K562 (cell line): Measurements from ENCODE around the gene SGMS1. TPM values are rescaled to one million over a fixed set of nuclear protein-coding genes. Genes with fewer than 3 reads are reported as not detected.

Experiments used
- DDX20 ChIP-seq: fragments of 450-650 bp; IDR thresholded peaks from 2 replicates; pipeline ENCODE4 v1.6.1; 2016; ENCODE audit warnings: missing genetic modification characterization, low read depth, mild to moderate bottlenecking, missing compliant biosample characterization, moderate library complexity
- KDM5B ChIP-seq: fragments of 200-600 bp; sonication (generic); IDR thresholded peaks from 2 replicates; pipeline ENCODE4 v1.6.1; 2012; ENCODE audit warnings: low read depth, mild to moderate bottlenecking, moderate library complexity, low read length, control low read depth, inconsistent platforms; ENCODE audit not compliant: insufficient replicate concordance
- SAFB ChIP-seq: fragments of 200-400 bp; formaldehyde crosslinking; IDR thresholded peaks from 2 replicates; pipeline ENCODE4 v1.6.1; 2017; ENCODE audit warnings: low read depth, low read length, borderline replicate concordance
- polyA plus RNA-seq, 8 experiments: library from polyadenylated mRNA; depleted of rRNA in 4 of 8; stranded (reverse) in 5 of 8; unstranded in 3 of 8; fragments of >200 nt; fragmentation: Nextera tagmentation in 2 of 8; fragmentation: Illumina TruSeq in 1 of 8; extraction: Ambion mirVana in 2 of 8; extraction: Trizol in 1 of 8; gene quantifications; 2 replicates each; pipeline versions ENCODE4 v1.2.1 to v1.2.3, GENCODE V29; 2011 to 2014; ENCODE audit warnings: inconsistent platforms in 1 of 8, missing spikeins in 1 of 8
- total RNA-seq, 7 experiments: library from RNA; depleted of rRNA in 6 of 7; stranded (reverse); fragments of >200 nt in 6 of 7; fragmentation: Illumina TruSeq in 2 of 7; extraction: Trizol in 2 of 7; gene quantifications; 2 replicates each; pipeline versions ENCODE4 v1.2.1 to v1.2.3, GENCODE V29; 2011 to 2021; ENCODE audit warnings: low replicate concordance in 1 of 7
- TF ChIP-seq, protein P1 (sequence below): fragments of 250-450 bp; sonication (Bioruptor Pico); IDR thresholded peaks from 2 replicates; pipeline ENCODE4 v1.5.0; 2020; ENCODE audit warnings: mild to moderate bottlenecking, borderline replicate concordance
- TF ChIP-seq, protein P2 (sequence below), 2 experiments: IDR thresholded peaks in 1 of 2; conservative IDR thresholded peaks in 1 of 2; 2 replicates each; pipeline ENCODE4 v1.6.1; 2016; ENCODE audit warnings: low read depth in 2 of 2, mild to moderate bottlenecking in 1 of 2, missing compliant biosample characterization in 1 of 2, missing genetic modification characterization in 1 of 2, moderate library complexity in 1 of 2

The SGMS1 gene
- total and polyA plus RNA-seq, 9 of the 15 experiments (the other 6 are each of a cell fraction or from before 2014, with no cell fraction given), result 22.6 to 232 (median 82.2) TPM

DNA sequence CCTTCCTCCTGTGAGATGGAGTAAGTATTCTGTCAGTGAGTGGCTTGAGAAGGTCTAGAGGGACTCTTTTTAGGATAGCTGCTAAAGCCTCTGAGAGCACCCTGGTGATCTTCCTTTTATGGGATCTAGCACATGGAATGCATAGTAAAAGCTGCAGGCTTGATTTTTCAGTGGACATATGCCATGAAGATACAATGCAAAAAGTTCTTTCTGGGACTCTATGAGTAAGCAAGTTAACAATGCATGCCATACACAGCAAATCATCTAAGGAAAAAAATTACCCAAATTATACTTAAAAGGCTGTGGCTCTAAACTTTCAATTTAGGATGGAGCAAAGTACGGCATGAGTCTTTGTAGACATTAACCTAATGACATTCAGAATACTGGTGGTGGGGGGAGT, 154.5 kb downstream of the SGMS1 start (continued):
- TF ChIP-seq DDX20 (tag), result no peak
- no peak for TF ChIP-seq KDM5B
- TF ChIP-seq, protein P1, sequence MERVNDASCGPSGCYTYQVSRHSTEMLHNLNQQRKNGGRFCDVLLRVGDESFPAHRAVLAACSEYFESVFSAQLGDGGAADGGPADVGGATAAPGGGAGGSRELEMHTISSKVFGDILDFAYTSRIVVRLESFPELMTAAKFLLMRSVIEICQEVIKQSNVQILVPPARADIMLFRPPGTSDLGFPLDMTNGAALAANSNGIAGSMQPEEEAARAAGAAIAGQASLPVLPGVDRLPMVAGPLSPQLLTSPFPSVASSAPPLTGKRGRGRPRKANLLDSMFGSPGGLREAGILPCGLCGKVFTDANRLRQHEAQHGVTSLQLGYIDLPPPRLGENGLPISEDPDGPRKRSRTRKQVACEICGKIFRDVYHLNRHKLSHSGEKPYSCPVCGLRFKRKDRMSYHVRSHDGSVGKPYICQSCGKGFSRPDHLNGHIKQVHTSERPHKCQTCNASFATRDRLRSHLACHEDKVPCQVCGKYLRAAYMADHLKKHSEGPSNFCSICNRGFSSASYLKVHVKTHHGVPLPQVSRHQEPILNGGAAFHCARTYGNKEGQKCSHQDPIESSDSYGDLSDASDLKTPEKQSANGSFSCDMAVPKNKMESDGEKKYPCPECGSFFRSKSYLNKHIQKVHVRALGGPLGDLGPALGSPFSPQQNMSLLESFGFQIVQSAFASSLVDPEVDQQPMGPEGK (CRISPR knock-in tag), result no peak
- no peak for TF ChIP-seq SAFB
- TF ChIP-seq, protein P2, sequence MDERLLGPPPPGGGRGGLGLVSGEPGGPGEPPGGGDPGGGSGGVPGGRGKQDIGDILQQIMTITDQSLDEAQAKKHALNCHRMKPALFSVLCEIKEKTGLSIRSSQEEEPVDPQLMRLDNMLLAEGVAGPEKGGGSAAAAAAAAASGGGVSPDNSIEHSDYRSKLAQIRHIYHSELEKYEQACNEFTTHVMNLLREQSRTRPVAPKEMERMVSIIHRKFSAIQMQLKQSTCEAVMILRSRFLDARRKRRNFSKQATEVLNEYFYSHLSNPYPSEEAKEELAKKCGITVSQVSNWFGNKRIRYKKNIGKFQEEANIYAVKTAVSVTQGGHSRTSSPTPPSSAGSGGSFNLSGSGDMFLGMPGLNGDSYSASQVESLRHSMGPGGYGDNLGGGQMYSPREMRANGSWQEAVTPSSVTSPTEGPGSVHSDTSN (CRISPR knock-in tag; IDR thresholded peaks at IDR 0.05; ENCODE audit: low read depth), result no peak
- TF ChIP-seq, protein P2 (tag; conservative IDR thresholded peaks at IDR 0.05; ENCODE audit: low read depth), result no peak
